Activated CD8-positive, alpha-beta T cell treated with anti-CD3 and anti-CD28 coated beads for 36 hours (primary cell): ENCODE measurements around the gene ODF2L. TPM values are rescaled to one million over a fixed set of nuclear protein-coding genes. Genes with fewer than 3 reads are reported as not detected.
A peak's percentile ranks its signal among the peaks of the same experiment; 100 is the strongest.

ENCODE experiments used
- ATAC-seq: fragments of 200-7000 bp; cut with Tn5 transposase; one replicate; pipeline ENCODE4 v1.10.0; 2021; ENCODE audit warnings: mild to moderate bottlenecking, moderate library complexity
- CTCF ChIA-PET: fragments of 350-600 bp; sonication (Branson Sonifier 250); formaldehyde crosslinking; loops from one replicate; lab custom pipeline; 2021; ENCODE audit warnings: antibody characterized with exemption; lab: Charles Lee
- POLR2A ChIA-PET: fragments of 350-600 bp; sonication (Branson Sonifier 250); formaldehyde crosslinking; loops from one replicate; lab custom pipeline; 2021; ENCODE audit warnings: antibody characterized with exemption; lab: Charles Lee
- DNase-seq: peaks from one replicate; pipeline ENCODE4 v3.0.0-alpha.2; 2020
- H3K27ac Mint-ChIP-seq: one replicate; pipeline ENCODE4 v1.8.0; 2021; ENCODE audit warnings: mild to moderate bottlenecking, mixed read lengths
- H3K27me3 Mint-ChIP-seq: one replicate; pipeline ENCODE4 v1.8.0; 2021; ENCODE audit warnings: mixed read lengths
- H3K36me3 Mint-ChIP-seq: one replicate; pipeline ENCODE4 v1.8.0; 2021; ENCODE audit warnings: low read depth, mixed read lengths
- H3K4me1 Mint-ChIP-seq: one replicate; pipeline ENCODE4 v1.8.0; 2021; ENCODE audit warnings: low read depth, mixed read lengths
- H3K4me3 Mint-ChIP-seq: one replicate; pipeline ENCODE4 v1.8.0; 2021; ENCODE audit warnings: mild to moderate bottlenecking, moderate library complexity, mixed read lengths
- H3K9me3 Mint-ChIP-seq: one replicate; pipeline ENCODE4 v1.8.0; 2021; ENCODE audit warnings: mixed read lengths
- intact Hi-C: fragments of 100-400 bp; cut with micrococcal nuclease; formaldehyde crosslinking; loops from one replicate; pipeline ENCODE4 v1.10.0; 2022
- total RNA-seq, 2 experiments: library from RNA; stranded (reverse); gene quantifications; one replicate each; pipeline ENCODE4 v1.2.3, GENCODE V29; 2021
- TF ChIP-seq, protein P1 (sequence below): fragments of 200-600 bp; IDR thresholded peaks from one replicate; pipeline ENCODE4 v1.8.0; 2022; ENCODE audit warnings: antibody characterized with exemption, mild to moderate bottlenecking

ODF2L gene
- total RNA-seq, 2 experiments from 2014 or later = 21.7 to 23.8 TPM

GRCh38 chr1:86394416-86394815 lies 1.7 kb downstream of the ODF2L start:
- TF ChIP-seq, protein P1, sequence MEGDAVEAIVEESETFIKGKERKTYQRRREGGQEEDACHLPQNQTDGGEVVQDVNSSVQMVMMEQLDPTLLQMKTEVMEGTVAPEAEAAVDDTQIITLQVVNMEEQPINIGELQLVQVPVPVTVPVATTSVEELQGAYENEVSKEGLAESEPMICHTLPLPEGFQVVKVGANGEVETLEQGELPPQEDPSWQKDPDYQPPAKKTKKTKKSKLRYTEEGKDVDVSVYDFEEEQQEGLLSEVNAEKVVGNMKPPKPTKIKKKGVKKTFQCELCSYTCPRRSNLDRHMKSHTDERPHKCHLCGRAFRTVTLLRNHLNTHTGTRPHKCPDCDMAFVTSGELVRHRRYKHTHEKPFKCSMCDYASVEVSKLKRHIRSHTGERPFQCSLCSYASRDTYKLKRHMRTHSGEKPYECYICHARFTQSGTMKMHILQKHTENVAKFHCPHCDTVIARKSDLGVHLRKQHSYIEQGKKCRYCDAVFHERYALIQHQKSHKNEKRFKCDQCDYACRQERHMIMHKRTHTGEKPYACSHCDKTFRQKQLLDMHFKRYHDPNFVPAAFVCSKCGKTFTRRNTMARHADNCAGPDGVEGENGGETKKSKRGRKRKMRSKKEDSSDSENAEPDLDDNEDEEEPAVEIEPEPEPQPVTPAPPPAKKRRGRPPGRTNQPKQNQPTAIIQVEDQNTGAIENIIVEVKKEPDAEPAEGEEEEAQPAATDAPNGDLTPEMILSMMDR = no peak
- ChIA-PET CTCF (interaction anchor here (1.4 to 2.6 kb wide), 3 partner anchors 9 to 310 kb away, joined by 5 to 10 read pairs (median 6); partner anchors contain the start of gene SH3GLB1), POLR2A (interaction anchor here (0.6 kb wide), 1 partner anchor 31 kb away, joined by 3 read pairs; no protein-coding TSS in a partner anchor)
- Mint-ChIP-seq H3K27ac (peak overlapping the region; percentile 53), H3K27me3 (no peaks in the 10 kb centered on the region), H3K36me3 (peaks cover 14% of the 10 kb centered on the region), H3K4me3 (peak overlapping the region; percentile 31), H3K9me3 (peaks cover 5% of the 10 kb centered on the region), H3K4me1 (peaks cover 63% of the 10 kb centered on the region)
- DNase-seq = no peak
- ATAC-seq = no peak
- intact Hi-C loops = loop anchor here (10.0 kb wide), 1 partner anchor 310 kb away; the partner anchor contains the start of gene SH3GLB1

DNA sequence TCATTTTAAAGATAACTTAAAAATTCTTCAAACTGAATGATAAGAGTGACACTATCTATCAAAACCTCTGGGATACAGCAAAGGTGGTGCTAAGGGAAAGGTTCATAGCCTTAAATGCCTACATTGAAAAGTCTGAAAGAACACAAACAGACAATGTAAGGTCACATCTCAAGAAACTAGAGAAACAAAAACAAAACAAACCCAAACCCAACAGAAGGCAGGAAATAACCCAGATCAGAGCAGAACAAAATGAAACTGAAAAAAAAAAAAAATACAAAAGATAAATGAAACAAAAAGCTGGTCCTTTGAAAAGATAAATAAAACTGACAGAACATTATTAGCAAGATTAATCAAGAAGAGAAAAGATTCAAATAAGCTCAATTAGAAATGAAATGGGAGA lies 6.8 kb downstream of the ODF2L start:
- POLR2A ChIA-PET = no interaction called here
- Mint-ChIP-seq H3K4me3 (peak overlapping the region; percentile 58), H3K4me1 (peaks cover 44% of the 10 kb centered on the region), H3K9me3 (peaks cover 5% of the 10 kb centered on the region), H3K27ac (peak overlapping the region; percentile 89), H3K27me3 (no peaks in the 10 kb centered on the region), H3K36me3 (peaks cover 14% of the 10 kb centered on the region)
- no peak for DNase-seq
- intact Hi-C loops = no loop called here
- CTCF ChIA-PET = interaction anchor here (1.0 kb wide), 1 partner anchor 9 kb away, joined by 3 read pairs; no protein-coding TSS in a partner anchor
- no peak for ATAC-seq
- TF ChIP-seq, protein P1 = no peak

DNA sequence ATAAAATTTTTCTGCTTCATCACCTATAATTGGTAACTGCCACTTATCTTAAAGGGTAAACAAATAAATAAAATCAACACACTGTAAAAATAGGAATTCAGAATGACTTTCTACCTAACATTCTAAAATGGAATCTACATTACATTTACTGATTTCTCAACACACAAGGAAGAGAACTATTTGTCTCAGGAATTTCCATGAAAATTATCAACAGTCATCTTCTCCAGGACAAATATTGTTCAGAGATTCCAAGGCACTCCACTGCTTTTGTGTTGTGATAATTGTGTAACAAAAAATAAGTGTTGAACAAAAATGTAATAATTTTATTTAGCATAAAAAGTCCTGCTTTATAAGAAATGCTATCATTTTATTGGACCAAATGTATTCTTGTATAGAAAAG lies 7.3 kb downstream of the ODF2L start:
- no peak overlapping the region for H3K4me3 Mint-ChIP-seq
- peaks cover 42% of the 10 kb centered on the region for H3K4me1 Mint-ChIP-seq
- ATAC-seq (no peak), DNase-seq (no peak)
- H3K9me3 Mint-ChIP-seq = peaks cover 5% of the 10 kb centered on the region
- CTCF ChIA-PET = interaction anchor here (1.0 to 6.2 kb wide), 3 partner anchors 9 to 114 kb away, joined by 3 to 67 read pairs (median 3); no protein-coding TSS in a partner anchor
- POLR2A ChIA-PET = no interaction called here
- peaks cover 14% of the 10 kb centered on the region for H3K36me3 Mint-ChIP-seq
- peak overlapping the region; percentile 34 for H3K27ac Mint-ChIP-seq
- no peaks in the 10 kb centered on the region for H3K27me3 Mint-ChIP-seq
- intact Hi-C loops = no loop called here
- TF ChIP-seq, protein P1 = no peak

DNA sequence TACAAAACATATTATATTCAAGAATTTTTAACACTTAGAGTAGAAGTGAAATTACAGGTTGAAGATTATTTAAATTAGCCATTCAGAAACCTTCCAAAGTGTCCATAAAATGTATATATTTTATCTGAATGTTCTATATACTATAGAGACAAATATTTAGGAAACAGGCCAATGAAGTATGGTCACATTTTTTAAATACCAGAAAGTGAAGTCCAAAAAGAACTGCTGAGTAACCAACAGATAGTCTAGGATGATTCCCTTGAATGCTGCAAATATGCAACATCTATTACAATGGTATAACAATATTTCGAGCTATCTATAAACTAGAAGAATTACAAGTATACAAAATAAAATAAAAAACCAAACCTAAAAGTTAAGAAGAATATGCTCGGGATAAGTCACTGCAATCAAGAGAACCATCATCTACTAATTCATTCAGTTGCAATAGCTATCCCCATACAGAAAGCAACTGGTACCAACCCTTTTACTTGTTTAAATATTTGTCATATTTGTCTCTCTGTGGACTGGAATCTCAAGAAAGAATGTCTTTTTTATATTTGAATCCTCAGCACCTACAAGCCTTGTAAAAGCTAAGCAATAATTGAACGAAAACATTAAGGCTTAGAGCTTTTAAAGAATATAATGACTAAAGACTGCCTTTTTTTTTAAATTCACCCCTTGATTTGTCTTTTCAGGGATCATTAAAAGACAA lies 8.1 kb downstream of the ODF2L start:
- CTCF ChIA-PET = interaction anchor here (1.0 to 6.2 kb wide), 3 partner anchors 42 to 114 kb away, joined by 3 to 67 read pairs (median 4); no protein-coding TSS in a partner anchor
- POLR2A ChIA-PET = no interaction called here
- Mint-ChIP-seq H3K4me3 (no peak overlapping the region), H3K27ac (no peak overlapping the region), H3K4me1 (peaks cover 35% of the 10 kb centered on the region), H3K27me3 (no peaks in the 10 kb centered on the region), H3K36me3 (peaks cover 14% of the 10 kb centered on the region), H3K9me3 (peaks cover 5% of the 10 kb centered on the region)
- ATAC-seq = no peak
- TF ChIP-seq, protein P1 = no peak
- no peak for DNase-seq
- intact Hi-C loops = no loop called here

DNA sequence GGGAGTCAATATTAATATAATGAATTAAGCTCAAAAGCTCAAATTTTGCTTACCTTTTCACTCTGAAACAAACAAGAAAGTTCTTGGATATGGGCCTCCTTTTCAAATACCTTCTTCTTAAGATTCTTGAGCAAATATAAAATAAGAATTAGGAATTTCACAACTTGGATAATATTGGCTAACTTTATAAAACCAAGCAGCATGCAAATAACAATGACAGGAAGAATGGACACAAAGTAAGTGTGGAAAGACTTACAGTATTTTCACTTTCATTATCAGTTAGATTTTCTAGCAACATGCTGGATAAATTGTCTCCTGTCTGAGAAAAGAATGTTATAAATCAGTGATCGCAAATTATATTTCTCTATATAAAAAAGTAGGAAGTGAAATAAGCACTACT lies 13.2 kb downstream of the ODF2L start:
- Mint-ChIP-seq H3K9me3 (peaks cover 2% of the 10 kb centered on the region), H3K36me3 (peaks cover 10% of the 10 kb centered on the region), H3K27me3 (no peaks in the 10 kb centered on the region), H3K27ac (peak overlapping the region; percentile 38), H3K4me1 (peaks cover 8% of the 10 kb centered on the region), H3K4me3 (peak overlapping the region; percentile 33)
- intact Hi-C loops = no loop called here
- ChIA-PET POLR2A (no interaction called here), CTCF (interaction anchor here (1.3 to 6.2 kb wide), 2 partner anchors 119 to 137 kb away, joined by 3 to 67 read pairs; no protein-coding TSS in a partner anchor)
- no peak for DNase-seq
- no peak for ATAC-seq
- TF ChIP-seq, protein P1 = no peak
